DOHH2 (cell line): ENCODE data around the gene CEP95.

Source experiments
- EZH2phosphoT487 ChIP-seq: fragments of 200-600 bp; sonication (generic); IDR thresholded peaks from 2 replicates; pipeline ENCODE4 v1.6.1; 2017; ENCODE audit warnings: borderline replicate concordance, mild to moderate bottlenecking, antibody characterized with exemption, low read length, moderate library complexity, mixed read lengths
- TF ChIP-seq, protein P1 (sequence below): fragments of 200-600 bp; sonication (generic); IDR thresholded peaks from one replicate; pipeline ENCODE4 v1.5.1; 2014; ENCODE audit warnings: antibody characterized with exemption, mild to moderate bottlenecking, low read depth, low read length; ENCODE audit not compliant: poor library complexity, severe bottlenecking

DNA sequence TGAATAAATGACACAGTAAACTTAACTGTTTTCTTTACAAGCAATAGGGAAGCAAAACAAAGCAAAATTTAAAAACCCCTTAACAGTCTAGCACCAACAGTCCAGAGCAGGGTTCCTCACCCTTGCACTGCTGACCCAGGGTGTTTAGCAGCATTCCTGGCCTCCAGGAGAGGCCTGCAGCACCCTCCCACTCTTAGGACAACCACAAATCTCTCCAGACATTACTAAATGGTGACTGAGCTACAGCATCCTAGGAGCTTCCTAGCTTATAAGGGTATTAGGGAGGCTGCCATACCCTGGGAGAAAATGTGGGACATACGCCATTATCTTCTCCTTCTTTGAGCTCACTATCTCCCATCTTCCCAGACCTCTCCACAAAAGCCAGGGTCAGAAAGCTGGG, 25.8 kb upstream of the CEP95 start:
- no peak for TF ChIP-seq EZH2phosphoT487
- TF ChIP-seq, protein P1, sequence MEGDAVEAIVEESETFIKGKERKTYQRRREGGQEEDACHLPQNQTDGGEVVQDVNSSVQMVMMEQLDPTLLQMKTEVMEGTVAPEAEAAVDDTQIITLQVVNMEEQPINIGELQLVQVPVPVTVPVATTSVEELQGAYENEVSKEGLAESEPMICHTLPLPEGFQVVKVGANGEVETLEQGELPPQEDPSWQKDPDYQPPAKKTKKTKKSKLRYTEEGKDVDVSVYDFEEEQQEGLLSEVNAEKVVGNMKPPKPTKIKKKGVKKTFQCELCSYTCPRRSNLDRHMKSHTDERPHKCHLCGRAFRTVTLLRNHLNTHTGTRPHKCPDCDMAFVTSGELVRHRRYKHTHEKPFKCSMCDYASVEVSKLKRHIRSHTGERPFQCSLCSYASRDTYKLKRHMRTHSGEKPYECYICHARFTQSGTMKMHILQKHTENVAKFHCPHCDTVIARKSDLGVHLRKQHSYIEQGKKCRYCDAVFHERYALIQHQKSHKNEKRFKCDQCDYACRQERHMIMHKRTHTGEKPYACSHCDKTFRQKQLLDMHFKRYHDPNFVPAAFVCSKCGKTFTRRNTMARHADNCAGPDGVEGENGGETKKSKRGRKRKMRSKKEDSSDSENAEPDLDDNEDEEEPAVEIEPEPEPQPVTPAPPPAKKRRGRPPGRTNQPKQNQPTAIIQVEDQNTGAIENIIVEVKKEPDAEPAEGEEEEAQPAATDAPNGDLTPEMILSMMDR = no peak
